HepG2 (cell line): ENCODE measurements around the gene SRD5A1. TPM values are rescaled to one million over a fixed set of nuclear protein-coding genes. Genes with fewer than 3 reads are reported as not detected.

Experiments
- ATAC-seq: fragments of 200-7000 bp; cut with Tn5 transposase; 3 replicates; pipeline ENCODE4 v1.9.1; 2020; ENCODE audit warnings: mild to moderate bottlenecking, moderate library complexity
- BruUV-seq: library from RNA; stranded (reverse); fragments of 400-500 nt; replicated peaks from 2 replicates; lab custom pipeline; 2021; lab: Mats Ljungman, UMichigan
- CTCF ChIA-PET: fragments of 300-600 bp; formaldehyde crosslinking; extraction: SDS; loops from one replicate; lab custom pipeline; 2021; ENCODE audit warnings: low total read pairs, inconsistent platforms, low intra/inter-chr PET ratio; lab: Yijun Ruan, JAX
- POLR2A ChIA-PET: fragments of 350-600 bp; sonication (Branson Sonifier 250); formaldehyde crosslinking; loops from one replicate; lab custom pipeline; 2020; ENCODE audit warnings: antibody characterized with exemption, inconsistent platforms; lab: Yijun Ruan, JAX
- DNase-seq: peaks from one replicate; pipeline ENCODE4 v3.0.0-alpha.2; 2015; ENCODE audit warnings: low spot score
- FAIRE-seq: peaks from 3 replicates; lab custom pipeline; 2011; peaks lifted over from hg19 to GRCh38; lab: Jason Lieb, UNC
- H2AFZ ChIP-seq: one replicate; pipeline ENCODE4 v1.6.1; 2011; ENCODE audit warnings: low read length, inconsistent platforms
- H3K27ac ChIP-seq: fragments of 300-600 bp; 3 replicates; pipeline ENCODE4 v1.8.0; 2011; ENCODE audit warnings: mixed run types, mild to moderate bottlenecking, mixed read lengths, low read length, inconsistent platforms; ENCODE audit not compliant: insufficient read depth; ENCODE audit errors: extremely low read length
- H3K27me3 ChIP-seq, 2 experiments: fragments of 200-600 bp in 1 of 2; 2 replicates in 1 of 2; 3 replicates in 1 of 2; pipeline versions ENCODE4 v1.6.0 to v1.8.0; 2011; ENCODE audit warnings: low read length in 2 of 2, mild to moderate bottlenecking in 2 of 2, moderate library complexity in 2 of 2, inconsistent platforms in 1 of 2; ENCODE audit not compliant: insufficient read depth in 2 of 2, control insufficient read depth in 1 of 2
- H3K36me3 ChIP-seq, 2 experiments: fragments of 200-600 bp in 1 of 2; replicated peaks in 1 of 2; 2 replicates in 1 of 2; 3 replicates in 1 of 2; pipeline versions ENCODE4 v1.5.1 to v1.8.0; 2011; ENCODE audit warnings: low read length in 2 of 2, inconsistent platforms in 1 of 2; ENCODE audit not compliant: insufficient read depth in 2 of 2, control insufficient read depth in 1 of 2
- H3K4me1 ChIP-seq: 2 replicates; pipeline ENCODE4 v1.5.1; 2012; ENCODE audit warnings: low read length, inconsistent platforms; ENCODE audit not compliant: insufficient read depth
- H3K4me2 ChIP-seq: 2 replicates; pipeline ENCODE4 v1.6.0; 2011; ENCODE audit warnings: low read depth, low read length, inconsistent platforms
- H3K4me3 ChIP-seq, 3 experiments: fragments of 200-600 bp in 1 of 3; sonication (generic), shearing (Covaris generic) in 1 of 3; replicated peaks in 1 of 3; 2 replicates each; pipeline ENCODE4 v1.5.1; 2011 to 2016; ENCODE audit warnings: low read length in 3 of 3, inconsistent platforms in 2 of 3, low read depth in 2 of 3, mild to moderate bottlenecking in 2 of 3, control low read depth in 1 of 3, mixed read lengths in 1 of 3; ENCODE audit not compliant: insufficient read depth in 1 of 3
- H3K79me2 ChIP-seq: one replicate; pipeline ENCODE4 v1.6.1; 2011; ENCODE audit warnings: low read length, inconsistent platforms; ENCODE audit not compliant: insufficient read depth
- H3K9ac ChIP-seq: 2 replicates; pipeline ENCODE4 v1.6.0; 2011; ENCODE audit warnings: mild to moderate bottlenecking, low read depth, low read length, inconsistent platforms; ENCODE audit not compliant: insufficient read depth
- H3K9me3 ChIP-seq: 2 replicates; pipeline ENCODE4 v1.5.1; 2012; ENCODE audit warnings: mild to moderate bottlenecking, low read length
- H4K20me1 ChIP-seq: 2 replicates; pipeline ENCODE4 v1.6.0; 2011; ENCODE audit warnings: inconsistent platforms, mild to moderate bottlenecking, low read length, moderate library complexity; ENCODE audit not compliant: insufficient read depth
- CCAR2 ChIP-seq: fragments of 200-400 bp; formaldehyde crosslinking; optimal IDR thresholded peaks from 2 replicates; pipeline ENCODE3; 2018; ENCODE audit warnings: low read depth, mild to moderate bottlenecking, low read length, moderate library complexity
- CHD2 ChIP-seq: IDR thresholded peaks from 2 replicates; pipeline ENCODE4 v1.6.1; 2011; ENCODE audit warnings: low read depth, low read length, improper control_type of control experiment
- HMGA1 ChIP-seq: sonication (generic); formaldehyde crosslinking; conservative IDR thresholded peaks from 2 replicates; pipeline ENCODE4 v1.4.0; 2020; ENCODE audit warnings: missing genetic modification reagents
- JDP2 ChIP-seq: sonication (generic); formaldehyde crosslinking; IDR thresholded peaks from 2 replicates; pipeline ENCODE4 v1.8.1; 2022; ENCODE audit warnings: missing genetic modification reagents, borderline replicate concordance
- MAFK ChIP-seq, 2 experiments: IDR thresholded peaks in 1 of 2; conservative IDR thresholded peaks in 1 of 2; 2 replicates each; pipeline ENCODE4 v1.6.1; 2011; ENCODE audit warnings: improper control_type of control experiment in 2 of 2, low read length in 2 of 2
- MTA3 ChIP-seq: sonication (generic); formaldehyde crosslinking; IDR thresholded peaks from 2 replicates; pipeline ENCODE4 v1.4.0; 2020; ENCODE audit warnings: missing genetic modification reagents
- SP1 ChIP-seq, 2 experiments: fragments of 450-650 bp in 1 of 2; sonication (generic) in 1 of 2; formaldehyde crosslinking in 1 of 2; IDR thresholded peaks; 2 replicates each; pipeline versions ENCODE4 v1.4.0 to v1.6.1; 2016 to 2020; ENCODE audit warnings: missing genetic modification reagents in 1 of 2
- SYNCRIP ChIP-seq: fragments of 200-400 bp; formaldehyde crosslinking; IDR thresholded peaks from 2 replicates; pipeline ENCODE4 v1.6.1; 2018; ENCODE audit warnings: mild to moderate bottlenecking, low read depth, low read length; ENCODE audit not compliant: insufficient read depth
- THAP11 ChIP-seq: IDR thresholded peaks from 2 replicates; pipeline ENCODE4 v1.6.1; 2016; ENCODE audit warnings: missing biosample characterization, missing genetic modification reagents
- ZFY ChIP-seq: sonication (generic); formaldehyde crosslinking; IDR thresholded peaks from 2 replicates; pipeline ENCODE4 v1.4.0; 2020; ENCODE audit warnings: missing genetic modification reagents
- ZNF276 ChIP-seq: sonication (generic); formaldehyde crosslinking; IDR thresholded peaks from 2 replicates; pipeline ENCODE4 v1.4.0; 2020; ENCODE audit warnings: mild to moderate bottlenecking, low read depth, missing genetic modification reagents
- ZNF292 ChIP-seq: sonication (generic); formaldehyde crosslinking; IDR thresholded peaks from 2 replicates; pipeline ENCODE4 v1.8.1; 2022; ENCODE audit warnings: mild to moderate bottlenecking, low read depth, missing genetic modification reagents, borderline replicate concordance
- ZNF362 ChIP-seq: sonication (generic); formaldehyde crosslinking; IDR thresholded peaks from 2 replicates; pipeline ENCODE4 v1.4.0; 2020; ENCODE audit warnings: missing genetic modification reagents, mild to moderate bottlenecking, borderline replicate concordance
- ZNF44 ChIP-seq: sonication (generic); formaldehyde crosslinking; IDR thresholded peaks from 2 replicates; pipeline ENCODE4 v1.5.1; 2020; ENCODE audit warnings: mild to moderate bottlenecking, missing genetic modification reagents
- ZNF619 ChIP-seq: sonication (generic); formaldehyde crosslinking; IDR thresholded peaks from 2 replicates; pipeline ENCODE4 v1.4.0; 2020; ENCODE audit warnings: mild to moderate bottlenecking, missing genetic modification reagents
- ZSCAN21 ChIP-seq: sonication (generic); formaldehyde crosslinking; IDR thresholded peaks from 2 replicates; pipeline ENCODE4 v1.8.0; 2022; ENCODE audit warnings: mild to moderate bottlenecking, missing genetic modification reagents, moderate library complexity, borderline replicate concordance
- WGBS: methylation state at CpG from one replicate; pipeline ENCODE4 v1.1.6; 2017; ENCODE audit warnings: low lambda C conversion rate; 5-methylcytosine and 5-hydroxymethylcytosine counted together
- in situ Hi-C: cut with HindIII; loops from 2 replicates; pipeline ENCODE4 v1.10.0; 2017; ENCODE audit warnings: low pct_unique_long_range_greater_than_20kb; ENCODE audit not compliant: extremely low pct_ligation_motif_present
- intact Hi-C: fragments of 100-400 bp; cut with micrococcal nuclease; formaldehyde crosslinking; loops from one replicate; pipeline ENCODE4 v1.10.0; 2022; ENCODE audit not compliant: unreplicated experiment
- polyA plus RNA-seq, 8 experiments: library from polyadenylated mRNA; depleted of rRNA in 3 of 8; stranded (reverse) in 7 of 8; unstranded in 1 of 8; fragments of >200 nt; fragmentation: Illumina TruSeq in 4 of 8; extraction: Trizol in 4 of 8; gene quantifications; 2 replicates each; pipeline versions ENCODE4 v1.2.1 to v1.2.3, GENCODE V29; 2011 to 2016; ENCODE audit warnings: low read depth in 4 of 8, missing spikeins in 1 of 8, mixed read lengths in 1 of 8; ENCODE audit not compliant: insufficient read depth in 1 of 8
- total RNA-seq, 5 experiments: library from RNA; depleted of rRNA; stranded (reverse); fragments of >200 nt; fragmentation: Illumina TruSeq; extraction: Trizol; gene quantifications; 2 replicates each; pipeline ENCODE4 v1.2.3, GENCODE V29; 2016; ENCODE audit warnings: low read depth in 1 of 5

SRD5A1 gene
- total and polyA plus RNA-seq, 2 of the 13 experiments (the other 11 are each of a cell fraction or from before 2014, with no cell fraction given), result 6.1 to 9.9 TPM

- Histone ChIP-seq H3K27me3 (peaks cover 0 to 41% of the 10 kb centered on the region in 2 experiments; a peak in 4 of 5 replicates), H3K27ac (no peak overlapping the region), H4K20me1 (no peaks in the 10 kb centered on the region), H3K4me2 (no peak overlapping the region), H3K9me3 (no peaks in the 10 kb centered on the region), H3K79me2 (no peaks in the 10 kb centered on the region), H2AFZ (no peak overlapping the region), H3K36me3 (no peaks in the 10 kb centered on the region), H3K4me1 (peaks cover 8% of the 10 kb centered on the region), H3K9ac (no peak overlapping the region), H3K4me3 (no peak overlapping the region)
- DNase-seq (no peak), FAIRE-seq (no peak), ATAC-seq (no peak)
- no TSS peak for BruUV-seq
- TF ChIP-seq HMGA1 (CRISPR knock-in tag) (no peak), ZNF44 (no peak), MTA3 (CRISPR knock-in tag) (no peak), ZFY (CRISPR knock-in tag) (no peak), JDP2 (CRISPR knock-in tag) (no peak), THAP11 (CRISPR knock-in tag) (no peak), SYNCRIP (no peak), CCAR2 (no peak), MAFK (conservative IDR thresholded peaks at IDR 0.05 in 1 of 2, IDR thresholded peaks at IDR 0.05 in 1 of 2; ENCODE audit: low read length in 2 of 2) (no peak), SP1 (IDR thresholded peaks at IDR 0.05) (no peak), SP1 (CRISPR knock-in tag; IDR thresholded peaks at IDR 0.05) (no peak), ZNF619 (no peak), ZNF362 (CRISPR knock-in tag) (no peak), ZSCAN21 (no peak), ZNF292 (CRISPR knock-in tag) (no peak), CHD2 (no peak), ZNF276 (CRISPR knock-in tag) (no peak)
- WGBS, result 53% methylated on average over 6 of the region's 6 CpGs
- intact Hi-C loops (no loop called here), in situ Hi-C loops (no loop called here)
- ChIA-PET CTCF (no interaction called here), POLR2A (no interaction called here)
Measured at GRCh38 chr5:6705088-6705487, 71.8 kb downstream of the SRD5A1 start.
